ENCODE measurements around the gene NPR1. TPM values are rescaled to one million over a fixed set of nuclear protein-coding genes. Genes with fewer than 3 reads are reported as not detected.
A peak's percentile ranks its signal among the peaks of the same experiment; 100 is the strongest.

NPR1 gene
- total and polyA plus RNA-seq, 2 experiments from 2014 or later, result 3.7 to 9.0 TPM

GRCh38 chr1:153652805-153653500, 25.5 kb upstream of the NPR1 start:
- no peaks in the 10 kb centered on the region for H3F3A ChIP-seq (replicated peaks; ENCODE audit: low read depth)
- H3K79me2 ChIP-seq (replicated peaks; ENCODE audit: insufficient read depth), result no peaks in the 10 kb centered on the region
- Mint-ChIP-seq H3K9me3 (no peaks in the 10 kb centered on the region), H3K27ac (no peak overlapping the region), H3K4me3 (no peak overlapping the region), H3K27me3 (ENCODE audit: insufficient read depth, low read depth, poor library complexity) (peaks cover 12% of the 10 kb centered on the region), H3K4me1 (no peaks in the 10 kb centered on the region), H3K36me3 (ENCODE audit: low read depth) (no peaks in the 10 kb centered on the region)
- no peak overlapping the region for H3K4me2 ChIP-seq
- no peak for TF ChIP-seq POLR2AphosphoS5 (IDR thresholded peaks at IDR 0.05; ENCODE audit: low read depth)
- no peak for TF ChIP-seq CTCF (conservative IDR thresholded peaks at IDR 0.05; ENCODE audit: low read depth in 2 of 2)
- no peak for TF ChIP-seq REST (IDR thresholded peaks at IDR 0.05; ENCODE audit: unreplicated experiment)
- TF ChIP-seq ZNF114 (CRISPR knock-in tag; IDR thresholded peaks at IDR 0.05), result no peak
- TF ChIP-seq NANOG (IDR thresholded peaks at IDR 0.05; ENCODE audit: borderline replicate concordance), result no peak
- no peak for TF ChIP-seq EZH2phosphoT487 (IDR thresholded peaks at IDR 0.05; ENCODE audit: unreplicated experiment)
- no peaks in the 10 kb centered on the region for H3K36me3 ChIP-seq (ENCODE audit: insufficient read depth)
- ATAC-seq (no peak), DNase-seq (ENCODE audit: low spot score) (no peak)
- H3K4me3 ChIP-seq, result no peak overlapping the region
- no peaks in the 10 kb centered on the region for H3K9me2 ChIP-seq (ENCODE audit: insufficient read depth)
- H3K4me1 ChIP-seq (ENCODE audit: insufficient read depth), result no peaks in the 10 kb centered on the region
- H3K27ac ChIP-seq (ENCODE audit: low read depth), result no peak overlapping the region
- no peak overlapping the region for H2AFZ ChIP-seq
- 0 out of 2 replicates have a peak, but pooled peaks cover 3% of the 10 kb centered on the region for H4K20me1 ChIP-seq (replicated peaks; ENCODE audit: insufficient read depth)
- no peaks in the 10 kb centered on the region for H3K27me3 ChIP-seq (ENCODE audit: insufficient read depth)

GRCh38 chr1:153655333-153655732, 23.2 kb upstream of the NPR1 start:
- Histone ChIP-seq H3K27ac (ENCODE audit: low read depth) (peak overlapping the region; percentile 72; the same call in 1 of the 2 replicates), H3K4me2 (no peak overlapping the region), H4K20me1 (replicated peaks; ENCODE audit: insufficient read depth) (peaks cover 5% of the 10 kb centered on the region; the same call in 1 of the 2 replicates), H3K4me3 (no peak overlapping the region), H3K27me3 (ENCODE audit: insufficient read depth) (no peaks in the 10 kb centered on the region), H3K79me2 (replicated peaks; ENCODE audit: insufficient read depth) (peaks cover 13% of the 10 kb centered on the region), H3K36me3 (ENCODE audit: insufficient read depth) (no peaks in the 10 kb centered on the region), H3F3A (replicated peaks; ENCODE audit: low read depth) (0 out of 2 replicates have a peak, but pooled peaks cover 9% of the 10 kb centered on the region), H3K4me1 (ENCODE audit: insufficient read depth) (peaks cover 8% of the 10 kb centered on the region), H3K9me2 (ENCODE audit: insufficient read depth) (no peaks in the 10 kb centered on the region), H2AFZ (no peak overlapping the region)
- Mint-ChIP-seq H3K27ac (no peak overlapping the region), H3K4me3 (no peak overlapping the region), H3K36me3 (ENCODE audit: low read depth) (peaks cover 4% of the 10 kb centered on the region; the same call in 2 of the 3 replicates), H3K9me3 (no peaks in the 10 kb centered on the region), H3K27me3 (ENCODE audit: insufficient read depth, low read depth, poor library complexity) (peaks cover 7% of the 10 kb centered on the region), H3K4me1 (peaks cover 7% of the 10 kb centered on the region)
- DNase-seq (ENCODE audit: low spot score) (no peak), ATAC-seq (no peak)
- TF ChIP-seq ETS1 (IDR thresholded peaks at IDR 0.05), result no peak
- TF ChIP-seq ZNF114 (CRISPR knock-in tag; IDR thresholded peaks at IDR 0.05), result no peak

All from GM23338 (cell line).